HG02870 (cell line): Measurements from ENCODE around the gene KCND3.
"Not testable (repeated sequence)": the region's sequence is repeated elsewhere in the genome, so short reads cannot be mapped to it uniquely, and the experiment has no call there.

Experiments
- ATAC-seq: cut with Tn5 transposase; IDR thresholded peaks from one replicate; pipeline ENCODE4 v1.9.1; 2021; ENCODE audit warnings: mild to moderate bottlenecking, moderate library complexity; ENCODE audit not compliant: unreplicated experiment

Gene KCND3

GRCh38 chr1:111818546-111818945 is 170.9 kb downstream of the KCND3 start:
- no peak for ATAC-seq

DNA sequence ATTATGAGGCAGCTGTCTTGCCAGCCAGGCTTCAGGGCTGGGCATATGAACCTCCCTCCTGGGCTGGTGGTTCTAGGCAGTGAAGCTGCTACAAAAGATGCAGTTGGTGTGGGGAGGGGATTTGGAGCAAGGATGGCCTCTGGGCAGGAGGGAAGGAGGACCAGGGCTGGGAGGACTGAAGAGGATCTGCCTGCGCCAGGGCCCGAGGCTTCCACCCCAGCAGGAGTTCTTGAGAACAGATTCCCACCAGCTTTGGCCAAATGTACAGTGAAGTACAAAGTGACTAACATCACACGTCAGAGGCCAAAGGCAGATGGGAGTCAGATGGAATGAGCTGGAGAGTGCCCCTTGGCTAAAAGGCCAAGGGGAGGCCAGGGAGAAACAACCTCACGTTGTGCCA is 171.4 kb downstream of the KCND3 start:
- no peak for ATAC-seq

DNA sequence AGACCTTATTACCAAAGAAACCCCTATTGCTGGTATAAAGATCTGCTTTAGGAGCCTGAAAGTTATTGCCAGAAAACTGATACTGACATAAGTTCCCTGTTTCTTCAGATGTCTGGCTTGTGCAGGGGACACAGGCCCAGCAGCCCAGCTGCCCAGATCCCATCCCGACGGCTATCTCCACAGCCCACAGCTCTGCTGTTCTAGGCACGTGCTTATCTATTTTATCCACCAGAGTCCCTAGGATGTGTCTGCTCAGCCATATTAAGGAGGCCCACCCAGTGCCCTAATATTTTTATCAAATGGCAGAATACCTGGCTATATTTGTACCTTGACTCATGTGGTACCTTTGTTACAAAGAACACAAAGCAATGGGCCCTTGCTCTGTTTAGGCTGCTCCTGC is 174.8 kb downstream of the KCND3 start:
- ATAC-seq: no peak

GRCh38 chr1:111814305-111814628 is 175.2 kb downstream of the KCND3 start:
- no peak for ATAC-seq

DNA sequence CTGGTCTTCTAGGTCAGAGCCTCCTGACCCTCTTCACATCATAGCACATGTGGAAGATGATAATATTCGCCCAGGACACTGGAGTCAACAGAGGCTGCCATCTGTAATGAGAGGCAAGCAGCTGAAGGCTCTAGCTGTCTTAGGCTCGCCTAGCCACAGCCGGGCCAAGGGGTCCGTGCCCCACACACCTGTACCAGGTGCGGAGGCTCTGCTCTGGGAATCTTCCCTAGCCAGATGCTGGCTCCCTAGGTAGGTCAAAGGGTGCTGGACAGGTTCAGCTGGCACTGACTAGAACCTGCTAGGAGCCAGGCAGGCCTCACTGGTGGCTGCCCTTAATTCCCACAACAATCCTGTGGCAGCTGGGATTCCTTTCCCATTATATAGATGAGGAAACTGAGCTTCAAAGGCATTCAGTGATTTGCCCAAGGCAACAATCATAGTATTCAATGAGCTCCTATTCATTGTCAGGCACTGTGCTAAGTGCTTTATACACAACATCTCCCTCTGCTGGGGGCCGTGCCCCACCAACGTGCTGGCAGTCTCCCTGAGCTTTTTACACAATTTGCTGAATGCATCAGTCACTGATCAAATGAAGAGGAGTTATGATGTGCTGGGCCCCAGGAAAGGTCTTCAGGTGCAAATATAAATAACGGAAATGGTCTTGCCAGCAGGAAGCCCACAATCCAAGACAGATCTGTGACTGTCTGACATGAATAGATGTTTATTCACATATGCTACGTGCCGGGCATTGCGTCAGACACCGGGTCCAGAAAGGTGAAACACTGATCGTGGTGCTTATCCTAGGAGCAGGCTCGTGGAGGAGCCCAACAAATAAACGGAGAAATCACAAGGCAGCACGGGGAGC is 175.8 kb downstream of the KCND3 start:
- no peak for ATAC-seq

- ATAC-seq: no peak
These were observed 177.2 kb downstream of the KCND3 start for GRCh38 chr1:111812306-111812705.

- no peak for ATAC-seq
These were observed 177.6 kb downstream of the KCND3 start for GRCh38 chr1:111811891-111812290.

GRCh38 chr1:111805251-111805650 is 184.2 kb downstream of the KCND3 start:
- ATAC-seq: no peak

DNA sequence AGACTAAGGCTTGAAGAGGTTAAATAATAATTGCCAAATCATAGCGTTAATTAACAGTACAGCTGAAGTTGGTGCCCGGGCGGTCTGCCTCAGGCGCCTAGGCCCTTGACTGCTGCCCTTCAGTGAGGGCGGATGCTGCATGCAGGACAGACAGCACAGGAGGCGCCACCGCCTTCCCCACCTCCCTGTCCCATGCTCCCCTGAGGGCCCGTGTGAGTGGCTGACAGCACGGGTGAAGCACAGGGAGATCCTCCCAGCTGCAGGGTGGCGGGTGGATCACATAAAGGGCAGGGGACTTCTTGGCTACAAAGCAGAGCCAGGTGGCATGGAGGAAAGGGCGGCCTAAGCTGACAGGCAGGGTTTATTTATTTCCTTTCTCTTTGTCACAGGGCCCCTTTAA is 184.7 kb downstream of the KCND3 start:
- no peak for ATAC-seq

- ATAC-seq: no peak
These were observed 185.5 kb downstream of the KCND3 start for GRCh38 chr1:111803951-111804350.

- no peak for ATAC-seq
These were observed 186.5 kb downstream of the KCND3 start for GRCh38 chr1:111802984-111803383.

GRCh38 chr1:111802110-111802509 is 187.4 kb downstream of the KCND3 start:
- ATAC-seq: no peak

GRCh38 chr1:111801071-111801850 is 188.2 kb downstream of the KCND3 start:
- no peak for ATAC-seq

DNA sequence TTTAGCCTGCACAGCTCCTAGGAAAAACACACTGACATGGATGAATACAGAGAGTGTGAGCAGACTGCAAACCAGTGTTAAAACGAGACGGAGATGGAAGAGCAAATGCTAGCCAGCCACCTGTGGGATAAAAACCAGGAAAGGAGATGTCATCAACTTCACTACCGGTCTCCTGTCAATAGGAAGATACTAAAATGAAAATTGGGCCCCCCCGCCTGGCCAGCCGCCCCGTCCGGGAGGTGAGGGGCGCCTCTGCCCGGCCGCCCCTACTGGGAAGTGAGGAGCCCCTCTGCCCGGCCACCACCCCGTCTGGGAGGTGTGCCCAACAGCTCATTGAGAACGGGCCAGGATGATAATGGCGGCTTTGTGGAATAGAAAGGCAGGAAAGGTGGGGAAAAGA is 189.7 kb downstream of the KCND3 start:
- not testable (repeated sequence) for ATAC-seq

DNA sequence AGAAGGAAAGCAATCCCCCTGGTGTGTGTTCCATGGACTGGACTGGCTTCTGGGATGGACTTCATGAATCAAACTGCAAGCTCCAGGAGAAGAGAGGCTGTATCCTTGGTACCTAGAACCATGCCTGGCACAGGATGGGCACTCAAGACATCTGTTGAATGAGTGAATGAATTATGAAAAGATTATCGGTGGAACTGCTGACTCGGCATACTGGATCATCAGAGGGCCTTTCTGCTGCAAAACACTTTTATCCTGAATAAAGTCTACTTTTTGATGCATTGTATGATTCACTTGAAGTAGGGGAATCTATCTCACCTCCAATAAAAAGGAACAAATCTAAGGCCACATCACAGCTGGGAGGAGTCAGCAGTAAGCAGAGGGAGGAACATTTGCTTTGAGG is 190.9 kb downstream of the KCND3 start:
- no peak for ATAC-seq

DNA sequence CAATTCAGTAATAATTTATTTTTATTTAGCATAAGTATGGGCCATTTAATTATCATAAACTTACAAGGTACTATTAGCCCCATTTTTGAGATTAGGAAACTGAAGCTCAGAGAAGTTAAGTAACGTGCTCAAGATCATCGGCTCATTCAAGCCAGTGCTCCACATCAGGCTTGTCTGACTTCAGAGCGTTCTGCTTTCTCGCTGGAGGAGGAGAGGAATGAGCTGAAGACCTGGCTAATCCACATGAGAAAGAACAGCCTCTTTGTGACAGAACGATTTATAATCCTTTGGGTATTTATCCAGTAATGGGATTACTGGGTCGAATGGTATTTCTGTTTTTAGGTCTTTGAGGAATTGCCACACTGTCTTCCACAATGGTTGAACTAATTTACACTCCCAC is 194.1 kb downstream of the KCND3 start:
- ATAC-seq: no peak

GRCh38 chr1:111793923-111794322 is 195.5 kb downstream of the KCND3 start:
- no peak for ATAC-seq

DNA sequence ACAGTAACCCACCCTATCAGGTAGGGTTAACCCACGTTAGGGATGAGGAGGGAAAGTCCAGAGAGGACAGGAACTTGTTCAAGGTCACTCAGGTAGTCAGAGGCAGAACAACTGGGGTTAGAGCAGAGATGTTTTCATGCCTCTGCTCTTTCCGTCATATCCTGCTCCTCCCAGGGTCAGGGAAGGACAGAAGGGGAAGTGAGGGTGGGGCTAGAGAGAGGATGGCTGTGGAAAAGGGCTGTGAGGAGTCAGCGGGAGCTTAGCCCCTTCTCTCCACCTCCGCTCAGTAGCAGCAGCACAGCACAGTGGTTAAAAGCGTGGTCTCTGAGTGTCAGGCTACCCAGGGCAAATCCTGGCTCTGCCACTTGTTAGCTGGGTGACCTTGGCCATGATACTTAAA is 197.2 kb downstream of the KCND3 start:
- ATAC-seq: no peak

DNA sequence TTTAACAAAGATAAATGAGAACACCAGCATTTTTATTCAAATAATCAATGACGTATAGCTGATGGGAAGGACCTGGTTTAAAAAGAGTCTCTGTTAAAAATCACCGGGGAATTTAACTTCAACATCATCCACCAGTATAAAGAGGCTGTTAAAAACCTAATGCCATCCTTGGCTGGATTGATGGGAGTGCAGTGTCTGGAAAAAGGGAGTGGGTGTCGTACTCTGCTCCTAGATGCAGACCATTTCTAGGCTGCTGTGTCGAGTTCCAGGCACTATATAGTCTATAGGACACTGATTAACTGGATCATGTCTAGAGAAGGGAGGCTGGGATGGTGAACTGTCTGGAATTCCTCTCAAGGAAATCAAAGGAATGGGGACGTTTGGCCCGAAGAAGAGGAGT is 197.7 kb downstream of the KCND3 start:
- ATAC-seq: no peak

- no peak for ATAC-seq
These were observed 199.7 kb downstream of the KCND3 start for GRCh38 chr1:111789666-111790316.

DNA sequence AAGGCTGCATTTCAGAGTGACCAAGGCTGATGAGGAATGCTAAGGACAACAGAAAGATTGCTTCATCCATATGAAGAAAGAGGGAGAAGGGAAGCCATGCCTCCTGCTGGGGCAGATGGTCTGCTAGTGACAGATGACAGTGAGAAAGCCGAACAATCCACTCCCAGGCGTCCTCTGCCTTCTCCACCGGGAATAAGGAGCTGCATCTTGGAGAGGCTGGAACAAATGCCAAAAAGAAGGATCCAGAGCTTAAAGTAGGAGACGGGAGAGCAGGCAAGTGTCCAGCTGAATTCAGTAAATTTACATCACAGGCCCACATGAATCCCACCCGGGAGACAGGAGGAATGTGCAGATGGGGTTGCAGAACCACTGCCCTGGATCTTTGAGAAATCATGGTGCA is 200.3 kb downstream of the KCND3 start:
- no peak for ATAC-seq

DNA sequence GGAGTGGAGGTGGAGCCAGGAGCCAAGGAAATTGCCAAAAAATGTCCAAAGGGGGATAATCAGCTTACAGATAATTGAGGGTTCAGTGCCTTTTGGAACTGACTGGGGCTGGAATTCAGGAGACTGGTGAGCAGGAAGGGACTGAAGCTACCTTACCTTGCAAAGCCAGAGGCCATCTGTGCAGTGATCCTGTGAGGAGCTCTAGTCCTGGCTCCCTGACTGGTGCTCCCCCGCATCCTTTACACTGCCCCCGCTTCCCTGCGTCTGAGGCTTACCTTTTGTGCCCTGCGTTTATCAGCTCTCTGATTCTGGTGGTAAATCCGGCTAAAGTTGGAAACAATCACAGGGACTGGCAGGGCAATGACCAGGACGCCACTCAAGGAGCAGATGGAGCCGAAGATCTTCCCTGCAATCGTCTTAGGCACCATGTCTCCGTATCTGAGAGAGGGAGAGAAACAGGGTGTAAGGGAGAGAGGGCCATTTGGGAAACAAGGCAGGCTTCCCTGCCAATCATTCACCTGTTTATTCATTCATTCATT is 202.7 kb downstream of the KCND3 start:
- no peak for ATAC-seq
